Measurements from ENCODE around the gene PEX13. TPM values are rescaled to one million over a fixed set of nuclear protein-coding genes. Genes with fewer than 3 reads are reported as not detected.

The PEX13 gene
- total and polyA plus RNA-seq, 10 of the 15 experiments (the other 5 are each of a cell fraction or from before 2014, with no cell fraction given): 2.6 to 27.6 (median 17.8) TPM

DNA sequence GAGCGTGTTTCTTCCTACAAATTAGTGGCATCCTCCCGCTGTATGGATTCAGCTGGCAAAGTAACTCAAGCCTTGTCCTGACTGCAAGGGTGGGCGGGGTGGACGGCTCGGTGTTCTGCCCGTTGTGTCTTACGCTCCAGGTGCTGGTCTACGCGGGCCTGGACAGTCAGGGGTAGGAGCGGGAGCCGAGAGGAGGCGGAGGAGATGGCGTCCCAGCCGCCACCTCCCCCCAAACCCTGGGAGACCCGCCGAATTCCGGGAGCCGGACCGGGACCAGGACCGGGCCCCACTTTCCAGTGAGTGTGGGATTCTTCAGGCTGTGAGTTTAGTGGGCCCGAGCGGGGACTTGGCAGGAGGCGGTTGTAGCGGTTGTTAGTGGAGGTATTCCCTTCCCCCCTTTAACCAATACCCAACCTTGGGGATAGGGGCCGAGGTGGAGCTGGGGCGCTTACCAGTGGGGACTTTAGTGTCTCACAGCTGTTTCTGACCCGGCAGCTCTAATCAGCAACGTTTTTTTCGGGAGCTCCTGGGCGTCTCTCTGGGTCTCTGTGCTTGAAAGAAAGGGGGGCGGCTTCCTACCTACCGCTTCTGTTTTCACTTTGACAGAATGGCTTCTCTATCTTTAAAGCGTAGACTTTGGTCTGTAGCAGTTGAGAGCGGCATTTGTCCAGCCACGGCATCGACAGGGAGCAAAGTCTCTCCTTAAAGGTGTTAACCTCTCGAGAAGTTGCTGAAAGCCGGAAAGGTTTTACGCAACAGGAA is at the start of gene PEX13, which contains the start of gene PUS10 (continued):
- TF ChIP-seq, protein P1, sequence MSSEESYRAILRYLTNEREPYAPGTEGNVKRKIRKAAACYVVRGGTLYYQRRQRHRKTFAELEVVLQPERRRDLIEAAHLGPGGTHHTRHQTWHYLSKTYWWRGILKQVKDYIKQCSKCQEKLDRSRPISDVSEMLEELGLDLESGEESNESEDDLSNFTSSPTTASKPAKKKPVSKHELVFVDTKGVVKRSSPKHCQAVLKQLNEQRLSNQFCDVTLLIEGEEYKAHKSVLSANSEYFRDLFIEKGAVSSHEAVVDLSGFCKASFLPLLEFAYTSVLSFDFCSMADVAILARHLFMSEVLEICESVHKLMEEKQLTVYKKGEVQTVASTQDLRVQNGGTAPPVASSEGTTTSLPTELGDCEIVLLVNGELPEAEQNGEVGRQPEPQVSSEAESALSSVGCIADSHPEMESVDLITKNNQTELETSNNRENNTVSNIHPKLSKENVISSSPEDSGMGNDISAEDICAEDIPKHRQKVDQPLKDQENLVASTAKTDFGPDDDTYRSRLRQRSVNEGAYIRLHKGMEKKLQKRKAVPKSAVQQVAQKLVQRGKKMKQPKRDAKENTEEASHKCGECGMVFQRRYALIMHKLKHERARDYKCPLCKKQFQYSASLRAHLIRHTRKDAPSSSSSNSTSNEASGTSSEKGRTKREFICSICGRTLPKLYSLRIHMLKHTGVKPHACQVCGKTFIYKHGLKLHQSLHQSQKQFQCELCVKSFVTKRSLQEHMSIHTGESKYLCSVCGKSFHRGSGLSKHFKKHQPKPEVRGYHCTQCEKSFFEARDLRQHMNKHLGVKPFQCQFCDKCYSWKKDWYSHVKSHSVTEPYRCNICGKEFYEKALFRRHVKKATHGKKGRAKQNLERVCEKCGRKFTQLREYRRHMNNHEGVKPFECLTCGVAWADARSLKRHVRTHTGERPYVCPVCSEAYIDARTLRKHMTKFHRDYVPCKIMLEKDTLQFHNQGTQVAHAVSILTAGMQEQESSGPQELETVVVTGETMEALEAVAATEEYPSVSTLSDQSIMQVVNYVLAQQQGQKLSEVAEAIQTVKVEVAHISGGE (CRISPR knock-in tag; IDR thresholded peaks at IDR 0.05): no peak
- TF ChIP-seq, protein P2, sequence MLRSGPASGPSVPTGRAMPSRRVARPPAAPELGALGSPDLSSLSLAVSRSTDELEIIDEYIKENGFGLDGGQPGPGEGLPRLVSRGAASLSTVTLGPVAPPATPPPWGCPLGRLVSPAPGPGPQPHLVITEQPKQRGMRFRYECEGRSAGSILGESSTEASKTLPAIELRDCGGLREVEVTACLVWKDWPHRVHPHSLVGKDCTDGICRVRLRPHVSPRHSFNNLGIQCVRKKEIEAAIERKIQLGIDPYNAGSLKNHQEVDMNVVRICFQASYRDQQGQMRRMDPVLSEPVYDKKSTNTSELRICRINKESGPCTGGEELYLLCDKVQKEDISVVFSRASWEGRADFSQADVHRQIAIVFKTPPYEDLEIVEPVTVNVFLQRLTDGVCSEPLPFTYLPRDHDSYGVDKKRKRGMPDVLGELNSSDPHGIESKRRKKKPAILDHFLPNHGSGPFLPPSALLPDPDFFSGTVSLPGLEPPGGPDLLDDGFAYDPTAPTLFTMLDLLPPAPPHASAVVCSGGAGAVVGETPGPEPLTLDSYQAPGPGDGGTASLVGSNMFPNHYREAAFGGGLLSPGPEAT (IDR thresholded peaks at IDR 0.05; ENCODE audit: low read depth): peak; percentile 100
- TF ChIP-seq, protein P3, sequence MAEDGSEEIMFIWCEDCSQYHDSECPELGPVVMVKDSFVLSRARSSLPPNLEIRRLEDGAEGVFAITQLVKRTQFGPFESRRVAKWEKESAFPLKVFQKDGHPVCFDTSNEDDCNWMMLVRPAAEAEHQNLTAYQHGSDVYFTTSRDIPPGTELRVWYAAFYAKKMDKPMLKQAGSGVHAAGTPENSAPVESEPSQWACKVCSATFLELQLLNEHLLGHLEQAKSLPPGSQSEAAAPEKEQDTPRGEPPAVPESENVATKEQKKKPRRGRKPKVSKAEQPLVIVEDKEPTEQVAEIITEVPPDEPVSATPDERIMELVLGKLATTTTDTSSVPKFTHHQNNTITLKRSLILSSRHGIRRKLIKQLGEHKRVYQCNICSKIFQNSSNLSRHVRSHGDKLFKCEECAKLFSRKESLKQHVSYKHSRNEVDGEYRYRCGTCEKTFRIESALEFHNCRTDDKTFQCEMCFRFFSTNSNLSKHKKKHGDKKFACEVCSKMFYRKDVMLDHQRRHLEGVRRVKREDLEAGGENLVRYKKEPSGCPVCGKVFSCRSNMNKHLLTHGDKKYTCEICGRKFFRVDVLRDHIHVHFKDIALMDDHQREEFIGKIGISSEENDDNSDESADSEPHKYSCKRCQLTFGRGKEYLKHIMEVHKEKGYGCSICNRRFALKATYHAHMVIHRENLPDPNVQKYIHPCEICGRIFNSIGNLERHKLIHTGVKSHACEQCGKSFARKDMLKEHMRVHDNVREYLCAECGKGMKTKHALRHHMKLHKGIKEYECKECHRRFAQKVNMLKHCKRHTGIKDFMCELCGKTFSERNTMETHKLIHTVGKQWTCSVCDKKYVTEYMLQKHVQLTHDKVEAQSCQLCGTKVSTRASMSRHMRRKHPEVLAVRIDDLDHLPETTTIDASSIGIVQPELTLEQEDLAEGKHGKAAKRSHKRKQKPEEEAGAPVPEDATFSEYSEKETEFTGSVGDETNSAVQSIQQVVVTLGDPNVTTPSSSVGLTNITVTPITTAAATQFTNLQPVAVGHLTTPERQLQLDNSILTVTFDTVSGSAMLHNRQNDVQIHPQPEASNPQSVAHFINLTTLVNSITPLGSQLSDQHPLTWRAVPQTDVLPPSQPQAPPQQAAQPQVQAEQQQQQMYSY (CRISPR knock-in tag; IDR thresholded peaks at IDR 0.05): no peak
- TF ChIP-seq CEBPB (IDR thresholded peaks at IDR 0.05; ENCODE audit: borderline replicate concordance in 1 of 2, low read depth in 2 of 2, low read length in 2 of 2) (no peak), MTA3 (IDR thresholded peaks at IDR 0.05; ENCODE audit: borderline replicate concordance, low read length) (no peak), BHLHE40 (IDR thresholded peaks at IDR 0.05; ENCODE audit: borderline replicate concordance in 1 of 2, low read depth in 2 of 2, low read length in 1 of 2) (peak in 1 of 2 experiments; percentile 29; a peak in 1 of 4 replicates), SUPT20H (IDR thresholded peaks at IDR 0.05; ENCODE audit: borderline replicate concordance, control insufficient read depth, low read depth, low read length) (no peak), POU2F2 (IDR thresholded peaks at IDR 0.05; ENCODE audit: borderline replicate concordance, low read depth, low read length) (0 out of 3 replicates have a peak, but pooled peaks have one; percentile 48), CBX5 (IDR thresholded peaks at IDR 0.05; ENCODE audit: low read depth) (no peak), ZNF384 (IDR thresholded peaks at IDR 0.05; ENCODE audit: borderline replicate concordance, low read depth, low read length) (no peak), BACH1 (IDR thresholded peaks at IDR 0.05; ENCODE audit: borderline replicate concordance) (0 out of 2 replicates have a peak, but pooled peaks have one; percentile 7), CREM (IDR thresholded peaks at IDR 0.05; ENCODE audit: low read depth) (0 out of 2 replicates have a peak, but pooled peaks have one; percentile 7), PAX5 (IDR thresholded peaks at IDR 0.05; ENCODE audit: borderline replicate concordance, low read depth, low read length) (no peak), ASH2L (IDR thresholded peaks at IDR 0.05; ENCODE audit: borderline replicate concordance, low read depth) (peak; percentile 12; the same call in 1 of the 2 replicates), FOXK2 (IDR thresholded peaks at IDR 0.05) (no peak), IRF4 (IDR thresholded peaks at IDR 0.05; ENCODE audit: low read depth, low read length) (peak; percentile 6; the same call in 1 of the 2 replicates), MTA2 (IDR thresholded peaks at IDR 0.05; ENCODE audit: low read depth) (no peak)
- TF ChIP-seq, protein P4, sequence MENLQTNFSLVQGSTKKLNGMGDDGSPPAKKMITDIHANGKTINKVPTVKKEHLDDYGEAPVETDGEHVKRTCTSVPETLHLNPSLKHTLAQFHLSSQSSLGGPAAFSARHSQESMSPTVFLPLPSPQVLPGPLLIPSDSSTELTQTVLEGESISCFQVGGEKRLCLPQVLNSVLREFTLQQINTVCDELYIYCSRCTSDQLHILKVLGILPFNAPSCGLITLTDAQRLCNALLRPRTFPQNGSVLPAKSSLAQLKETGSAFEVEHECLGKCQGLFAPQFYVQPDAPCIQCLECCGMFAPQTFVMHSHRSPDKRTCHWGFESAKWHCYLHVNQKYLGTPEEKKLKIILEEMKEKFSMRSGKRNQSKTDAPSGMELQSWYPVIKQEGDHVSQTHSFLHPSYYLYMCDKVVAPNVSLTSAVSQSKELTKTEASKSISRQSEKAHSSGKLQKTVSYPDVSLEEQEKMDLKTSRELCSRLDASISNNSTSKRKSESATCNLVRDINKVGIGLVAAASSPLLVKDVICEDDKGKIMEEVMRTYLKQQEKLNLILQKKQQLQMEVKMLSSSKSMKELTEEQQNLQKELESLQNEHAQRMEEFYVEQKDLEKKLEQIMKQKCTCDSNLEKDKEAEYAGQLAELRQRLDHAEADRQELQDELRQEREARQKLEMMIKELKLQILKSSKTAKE (IDR thresholded peaks at IDR 0.05; ENCODE audit: low read depth, poor library complexity, severe bottlenecking): no peak

All from GM12878 (cell line).